AG04450 (cell line): ENCODE data around the gene MAPK8IP3. TPM values are rescaled to one million over a fixed set of nuclear protein-coding genes. Genes with fewer than 3 reads are reported as not detected.
A peak's percentile ranks its signal among the peaks of the same experiment; 100 is the strongest.

Experiments used
- CTCF ChIA-PET: fragments of 300-600, 350-600 bp; formaldehyde crosslinking; extraction: SDS; loops from one replicate; lab custom pipeline; 2022; ENCODE audit warnings: antibody characterized with exemption, inconsistent platforms; lab: Charles Lee
- POLR2A ChIA-PET: fragments of 350-600 bp; formaldehyde crosslinking; extraction: SDS; loops from one replicate; lab custom pipeline; 2021; ENCODE audit warnings: antibody characterized with exemption, inconsistent platforms; lab: Yijun Ruan, JAX
- DNase-seq: peaks from one replicate; pipeline ENCODE4 v3.0.0-alpha.2; 2011; ENCODE audit warnings: low read depth, low spot score
- H3K27ac ChIP-seq: one replicate; pipeline ENCODE4 v1.5.1; 2012; ENCODE audit warnings: low read depth, low read length, control low read depth
- H3K27me3 ChIP-seq: one replicate; pipeline ENCODE4 v1.6.0; 2012; ENCODE audit warnings: low read length; ENCODE audit not compliant: control insufficient read depth, insufficient read depth
- H3K4me3 ChIP-seq: 2 replicates; pipeline ENCODE4 v1.5.1; 2011; ENCODE audit warnings: mild to moderate bottlenecking, low read depth, low read length, control low read depth
- H3K9me3 ChIP-seq: 2 replicates; pipeline ENCODE4 v1.5.1; 2012; ENCODE audit warnings: low read length; ENCODE audit not compliant: control insufficient read depth, insufficient read depth
- CTCF ChIP-seq: IDR thresholded peaks from 2 replicates; pipeline ENCODE4 v1.5.1; 2011; ENCODE audit warnings: low read depth, low read length, control low read depth, inconsistent platforms
- polyA plus RNA-seq: library from polyadenylated mRNA; depleted of rRNA; stranded (reverse); fragments of >200 nt; gene quantifications from 2 replicates; pipeline ENCODE4 v1.2.3, GENCODE V29; 2011

MAPK8IP3 gene
- polyA plus RNA-seq, 1 experiment, result 11.8 TPM

GRCh38 chr16:1721372-1721771 is 15.4 kb downstream of the MAPK8IP3 start:
- CTCF ChIA-PET, result no interaction called here
- Histone ChIP-seq H3K9me3 (no peaks in the 10 kb centered on the region), H3K4me3 (no peak overlapping the region), H3K27ac (peak overlapping the region; percentile 65), H3K27me3 (no peaks in the 10 kb centered on the region)
- POLR2A ChIA-PET, result no interaction called here
- TF ChIP-seq CTCF, result no peak
- DNase-seq, result no peak

DNA sequence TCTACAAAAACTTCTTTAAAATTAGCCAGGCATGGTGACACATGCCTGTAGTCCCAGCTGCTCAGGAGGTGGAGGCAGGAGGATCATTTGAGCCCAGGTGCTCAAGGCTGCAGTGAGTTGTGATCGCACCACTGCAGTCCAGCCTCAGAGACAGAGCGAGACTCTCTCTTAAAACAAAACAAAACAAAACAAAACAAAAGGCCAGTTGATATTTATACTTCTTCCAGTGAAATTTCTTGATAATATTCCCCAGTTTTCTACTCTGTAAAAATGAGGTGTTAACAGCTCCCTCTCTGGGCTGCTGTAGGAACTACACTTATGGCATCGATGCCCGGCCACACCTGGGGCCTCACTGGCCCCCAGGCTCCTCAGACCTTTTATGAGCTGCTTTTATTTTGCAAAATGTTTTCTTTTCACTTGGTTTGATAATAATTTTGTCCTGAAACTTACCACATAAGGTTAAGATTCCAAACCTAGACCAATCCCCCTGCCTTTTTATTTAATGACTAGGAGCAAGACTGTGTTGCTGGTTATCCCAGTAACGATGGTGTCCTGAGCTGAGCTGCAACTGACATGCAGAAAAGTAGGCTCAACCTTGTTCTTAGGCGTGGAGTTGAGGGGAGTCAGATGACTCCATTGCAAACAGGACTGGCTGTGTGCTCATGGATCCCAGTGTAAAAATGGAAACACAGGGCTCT is 17.6 kb downstream of the MAPK8IP3 start:
- no peaks in the 10 kb centered on the region for H3K27me3 ChIP-seq
- CTCF ChIA-PET, result interaction anchor here (0.6 to 1.9 kb wide), 9 partner anchors 8 to 780 kb away, joined by 3 to 10 read pairs (median 5); partner anchors contain the start of genes NUBP2 and SPSB3
- POLR2A ChIA-PET, result interaction anchor here (1.0 kb wide), 1 partner anchor 69 kb away, joined by 3 read pairs; no protein-coding TSS in a partner anchor
- no peaks in the 10 kb centered on the region; the same call in 1 of the 2 replicates for H3K9me3 ChIP-seq
- no peak overlapping the region for H3K4me3 ChIP-seq
- peak overlapping the region; percentile 21 for H3K27ac ChIP-seq
- TF ChIP-seq CTCF, result peak; percentile 81
- DNase-seq, result no peak

DNA sequence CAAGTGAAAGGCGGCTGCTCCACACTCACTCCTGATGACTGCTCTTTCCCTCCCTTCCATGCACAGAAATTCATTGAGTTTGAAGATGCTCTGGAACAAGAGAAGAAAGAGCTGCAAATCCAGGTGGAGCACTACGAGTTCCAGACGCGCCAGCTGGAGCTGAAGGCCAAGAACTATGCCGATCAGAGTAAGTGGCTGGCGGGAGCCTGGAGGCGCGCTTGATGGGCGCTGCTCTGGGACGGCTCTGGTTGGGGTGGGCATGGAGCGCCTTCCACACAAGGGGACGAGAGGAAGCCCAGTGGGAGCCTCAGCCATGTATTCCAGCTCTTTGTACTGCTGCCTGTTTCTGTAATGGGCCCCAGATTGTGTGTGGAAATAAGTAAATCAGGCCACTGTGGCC is 18.5 kb downstream of the MAPK8IP3 start:
- Histone ChIP-seq H3K9me3 (no peaks in the 10 kb centered on the region; the same call in 1 of the 2 replicates), H3K27me3 (no peaks in the 10 kb centered on the region), H3K4me3 (no peak overlapping the region), H3K27ac (no peak overlapping the region)
- POLR2A ChIA-PET, result no interaction called here
- no peak for TF ChIP-seq CTCF
- DNase-seq, result no peak
- CTCF ChIA-PET, result interaction anchor here (0.6 to 1.9 kb wide), 5 partner anchors 9 to 285 kb away, joined by 3 to 10 read pairs (median 6); no protein-coding TSS in a partner anchor

GRCh38 chr16:1726661-1727502 is 20.9 kb downstream of the MAPK8IP3 start:
- Histone ChIP-seq H3K27me3 (no peaks in the 10 kb centered on the region), H3K4me3 (no peak overlapping the region), H3K9me3 (no peaks in the 10 kb centered on the region; the same call in 1 of the 2 replicates), H3K27ac (no peak overlapping the region)
- ChIA-PET POLR2A (no interaction called here), CTCF (interaction anchor here (1.0 kb wide), 1 partner anchor 21 kb away, joined by 5 read pairs; the partner anchor contains the start of gene MAPK8IP3)
- TF ChIP-seq CTCF, result no peak
- no peak for DNase-seq
